Suprapubic skin (tissue), 3 donors: ENCODE data around the gene KCNK6.

Experiments
- CTCF ChIP-seq, 2 donors: fragments of 200-600 bp in 1 of 2; fragments of 450-650 bp in 1 of 2; sonication (generic) in 1 of 2; IDR thresholded peaks; one replicate each; pipeline ENCODE4 v1.5.1; 2016 to 2019; ENCODE audit warnings: antibody characterized with exemption in 2 of 2, mild to moderate bottlenecking in 1 of 2, moderate library complexity in 1 of 2
- POLR2A ChIP-seq, 2 donors: fragments of 450-650 bp; IDR thresholded peaks; one replicate each; pipeline ENCODE4 v1.6.1; 2017; ENCODE audit warnings: antibody characterized with exemption in 2 of 2, mild to moderate bottlenecking in 2 of 2, moderate library complexity in 2 of 2

GRCh38 chr19:38377052-38377451 lies 57.4 kb downstream of the KCNK6 start:
- TF ChIP-seq POLR2A (IDR thresholded peaks at IDR 0.05), result no peak
- no peak for TF ChIP-seq CTCF (IDR thresholded peaks at IDR 0.05)
